Fibroblast of pulmonary artery (primary cell): ENCODE measurements around the gene CNIH2.

Experiments
- DNase-seq: peaks from one replicate; pipeline ENCODE4 v3.0.0-alpha.2; 2010; ENCODE audit warnings: low read depth
- H3K4me3 ChIP-seq: replicated peaks from 2 replicates; pipeline ENCODE4 v1.5.1; 2011; ENCODE audit warnings: low read depth, mild to moderate bottlenecking, control low read depth, low read length, moderate library complexity
- TF ChIP-seq, protein P1 (sequence below): IDR thresholded peaks from 2 replicates; pipeline ENCODE4 v1.5.1; 2011; ENCODE audit warnings: mild to moderate bottlenecking, control low read depth, low read length, inconsistent platforms; ENCODE audit errors: missing control alignments

The CNIH2 gene

DNA sequence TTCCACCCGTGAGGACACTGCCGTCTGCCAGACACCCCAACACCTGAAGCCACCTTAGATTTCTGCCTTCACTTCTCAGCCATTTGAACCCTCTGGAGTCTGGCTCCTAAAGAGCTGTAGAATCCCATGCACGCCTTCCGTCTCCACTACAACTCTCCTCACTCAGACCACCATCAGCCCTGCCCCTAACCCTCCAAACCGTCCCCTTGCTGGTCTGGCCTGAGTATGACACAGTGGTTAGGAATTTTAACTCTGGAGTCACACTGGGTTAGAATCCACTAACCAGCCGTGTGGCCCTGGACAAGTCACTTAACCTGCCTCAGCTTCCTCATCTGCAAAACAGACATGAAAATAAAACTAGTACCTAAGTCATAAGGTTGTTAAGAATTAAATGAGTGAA is 3.0 kb downstream of the CNIH2 start:
- TF ChIP-seq, protein P1, sequence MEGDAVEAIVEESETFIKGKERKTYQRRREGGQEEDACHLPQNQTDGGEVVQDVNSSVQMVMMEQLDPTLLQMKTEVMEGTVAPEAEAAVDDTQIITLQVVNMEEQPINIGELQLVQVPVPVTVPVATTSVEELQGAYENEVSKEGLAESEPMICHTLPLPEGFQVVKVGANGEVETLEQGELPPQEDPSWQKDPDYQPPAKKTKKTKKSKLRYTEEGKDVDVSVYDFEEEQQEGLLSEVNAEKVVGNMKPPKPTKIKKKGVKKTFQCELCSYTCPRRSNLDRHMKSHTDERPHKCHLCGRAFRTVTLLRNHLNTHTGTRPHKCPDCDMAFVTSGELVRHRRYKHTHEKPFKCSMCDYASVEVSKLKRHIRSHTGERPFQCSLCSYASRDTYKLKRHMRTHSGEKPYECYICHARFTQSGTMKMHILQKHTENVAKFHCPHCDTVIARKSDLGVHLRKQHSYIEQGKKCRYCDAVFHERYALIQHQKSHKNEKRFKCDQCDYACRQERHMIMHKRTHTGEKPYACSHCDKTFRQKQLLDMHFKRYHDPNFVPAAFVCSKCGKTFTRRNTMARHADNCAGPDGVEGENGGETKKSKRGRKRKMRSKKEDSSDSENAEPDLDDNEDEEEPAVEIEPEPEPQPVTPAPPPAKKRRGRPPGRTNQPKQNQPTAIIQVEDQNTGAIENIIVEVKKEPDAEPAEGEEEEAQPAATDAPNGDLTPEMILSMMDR, result no peak
- H3K4me3 ChIP-seq, result no peak overlapping the region
- no peak for DNase-seq

DNA sequence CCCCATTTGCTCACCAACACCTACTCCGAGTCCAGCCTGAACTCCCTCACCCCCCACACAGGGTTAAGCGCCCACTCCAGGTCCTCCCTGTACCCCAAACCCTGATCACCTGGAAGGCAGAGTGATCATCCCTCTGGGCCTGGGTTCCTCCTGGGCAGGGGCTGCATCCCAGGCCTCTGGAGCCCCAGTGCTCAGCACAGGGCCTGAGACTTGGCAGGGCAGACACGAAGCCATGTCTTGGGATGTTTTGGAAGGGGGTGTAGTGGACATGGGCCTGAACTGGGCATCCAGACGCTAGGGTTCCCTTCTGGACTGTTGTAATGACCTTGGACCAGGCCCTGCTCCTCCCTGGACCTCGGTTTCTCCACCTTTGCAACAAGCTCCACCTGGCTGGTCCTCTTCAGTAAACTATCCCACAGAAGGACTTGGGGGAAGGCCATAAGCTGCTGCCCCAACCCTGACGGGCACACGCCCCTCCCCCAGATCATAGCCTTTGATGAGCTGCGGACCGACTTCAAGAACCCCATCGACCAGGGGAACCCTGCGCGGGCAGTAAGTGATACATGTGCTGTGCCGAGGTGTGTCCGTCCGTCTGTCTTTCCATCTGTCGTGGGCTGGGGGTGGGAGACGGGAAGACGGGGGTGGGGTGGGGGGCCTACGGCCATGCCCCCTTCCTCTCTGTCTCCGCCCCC is 3.9 kb downstream of the CNIH2 start:
- no peak for DNase-seq
- TF ChIP-seq, protein P1, result no peak
- H3K4me3 ChIP-seq, result no peak overlapping the region

GRCh38 chr11:66282468-66283455 is 4.8 kb downstream of the CNIH2 start:
- no peak overlapping the region for H3K4me3 ChIP-seq
- peak; percentile 96 for DNase-seq
- TF ChIP-seq, protein P1, result peak; percentile 80

DNA sequence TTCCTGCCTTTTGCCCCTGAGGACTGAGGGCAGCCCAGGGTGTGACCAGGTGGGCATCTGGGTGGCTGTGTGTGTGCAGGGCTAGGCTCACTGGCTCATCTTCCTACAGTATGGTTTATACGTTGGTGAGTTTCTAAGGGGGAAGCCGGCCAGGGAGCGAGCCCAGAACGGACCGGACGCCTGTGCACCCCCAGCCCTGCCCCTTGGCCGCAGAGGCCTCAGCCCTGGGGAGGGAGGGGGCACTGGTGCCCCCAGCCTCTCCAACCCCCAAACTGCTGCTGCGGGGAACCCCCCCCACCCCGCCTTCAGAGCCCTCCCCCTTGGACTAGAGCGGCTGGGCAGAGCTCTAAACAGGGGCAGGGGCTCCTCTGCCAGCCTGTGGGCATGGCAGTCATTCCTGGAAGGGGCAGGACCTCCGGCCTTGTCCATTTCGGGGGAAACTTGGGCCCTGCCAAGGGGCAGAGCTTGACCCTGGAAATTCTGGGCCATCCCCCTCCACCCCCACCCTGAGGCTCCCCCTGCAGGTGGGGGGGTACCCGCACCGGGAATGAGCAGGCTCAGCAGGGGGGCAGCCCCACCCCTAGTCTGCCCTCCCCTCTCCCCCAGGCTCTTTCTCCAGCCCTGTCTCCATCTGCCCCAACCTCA is 5.6 kb downstream of the CNIH2 start:
- no peak for DNase-seq
- TF ChIP-seq, protein P1, result no peak
- H3K4me3 ChIP-seq, result no peak overlapping the region

DNA sequence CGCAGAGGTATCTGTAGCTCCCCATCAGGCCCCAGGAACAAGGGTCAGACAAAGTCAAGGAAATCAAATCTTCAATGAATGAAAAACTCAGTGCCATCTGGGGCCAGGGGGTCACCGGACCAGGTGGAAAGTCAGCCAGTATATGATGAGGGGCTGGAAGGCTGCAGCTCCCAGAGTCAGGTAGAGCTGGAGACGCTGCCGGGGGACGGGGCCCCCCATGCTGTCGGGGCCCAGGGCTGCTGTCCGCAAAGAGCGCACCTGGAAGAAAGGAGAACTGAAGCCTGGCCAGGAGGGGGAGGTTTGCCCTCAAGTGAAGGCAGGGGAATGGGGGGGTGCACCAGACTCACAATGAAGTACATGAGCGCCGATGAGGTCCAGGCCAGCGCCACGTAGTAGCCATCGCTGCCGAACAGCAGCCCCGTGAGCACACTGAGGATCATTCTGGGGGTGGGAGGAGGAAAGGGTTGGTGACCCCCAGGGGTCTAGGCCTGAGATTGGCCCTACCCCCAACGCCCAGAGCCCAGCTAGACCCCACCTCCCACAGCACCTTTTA is 6.6 kb downstream of the CNIH2 start:
- DNase-seq, result no peak
- TF ChIP-seq, protein P1, result no peak
- no peak overlapping the region for H3K4me3 ChIP-seq

GRCh38 chr11:66285250-66285947 is 7.4 kb downstream of the CNIH2 start:
- TF ChIP-seq, protein P1, result no peak
- DNase-seq, result no peak
- no peak overlapping the region for H3K4me3 ChIP-seq
